Measurements from ENCODE around the gene OTOS. TPM values are rescaled to one million over a fixed set of nuclear protein-coding genes. Genes with fewer than 3 reads are reported as not detected.

The OTOS gene
- total and polyA plus RNA-seq, 2 of the 4 experiments (the other 2 are of a cell fraction), result 0.34 TPM; not detected in 1

GRCh38 chr2:240179941-240180666, 39.6 kb upstream of the OTOS start:
- H4K8ac ChIP-seq (ENCODE audit: low read depth in 2 of 2, low read length in 2 of 2), result no peak overlapping the region
- H2AFZ ChIP-seq (replicated peaks; ENCODE audit: low read length, poor library complexity), result no peak overlapping the region
- H2BK120ac ChIP-seq (ENCODE audit: low read depth, low read length), result no peak overlapping the region
- in situ Hi-C loops (cut with MboI; ENCODE audit: low sequenced_read_pairs) (no loop called here), dilution Hi-C loops (cut with HindIII; ENCODE audit: low sequenced_read_pairs, unreplicated experiment) (no loop called here), intact Hi-C loops (cut with micrococcal nuclease) (no loop called here)
- DNase-seq (no peak), ATAC-seq (ENCODE audit: low read depth) (no peak)
- H2BK5ac ChIP-seq (ENCODE audit: low read depth, low read length, poor library complexity, severe bottlenecking), result no peak overlapping the region
- no peak overlapping the region for H3K14ac ChIP-seq (replicated peaks; ENCODE audit: low read depth, low read length)
- no peak overlapping the region for H4K91ac ChIP-seq (ENCODE audit: insufficient read depth, low read depth, low read length)
- H4K20me1 ChIP-seq (ENCODE audit: insufficient read depth, low read length), result no peaks in the 10 kb centered on the region
- H3K23ac ChIP-seq (ENCODE audit: low read depth, low read length), result no peak overlapping the region
- BruUV-seq (replicated peaks), result no TSS peak
- no peaks in the 10 kb centered on the region; the same call in 1 of the 2 replicates for H3K9me3 ChIP-seq (ENCODE audit: control insufficient read depth, insufficient read depth, low read length)
- CTCF ChIA-PET, result interaction anchor here (0.9 kb wide), 1 partner anchor 10 kb away, joined by 3 read pairs; no protein-coding TSS in a partner anchor
- no peak overlapping the region for H4K5ac ChIP-seq (ENCODE audit: low read depth, low read length)
- no peak overlapping the region for H2AK5ac ChIP-seq (ENCODE audit: low read depth, low read length)
- no peak overlapping the region for H3K4ac ChIP-seq (ENCODE audit: low read depth, low read length)
- no peak overlapping the region for H3K4me2 ChIP-seq (ENCODE audit: low read depth, low read length)
- no peaks in the 10 kb centered on the region for H3K9me1 ChIP-seq (ENCODE audit: insufficient read depth, low read length)
- no peak overlapping the region for H3K56ac ChIP-seq (ENCODE audit: extremely low read depth, insufficient read depth, low read length)
- no peak overlapping the region for H3K9ac ChIP-seq (ENCODE audit: low read depth, low read length)
- H3K18ac ChIP-seq (ENCODE audit: low read depth, low read length), result no peak overlapping the region
- H3K4me3 ChIP-seq (ENCODE audit: insufficient read depth, low read depth, low read length), result no peak overlapping the region
- H3K79me1 ChIP-seq (ENCODE audit: low read depth in 1 of 2, low read length in 2 of 2), result no peaks in the 10 kb centered on the region
- H2AK9ac ChIP-seq (replicated peaks; ENCODE audit: low read depth, low read length, poor library complexity), result no peak overlapping the region
- no peak overlapping the region for H2BK15ac ChIP-seq (ENCODE audit: low read depth, low read length)
- no peaks in the 10 kb centered on the region for H3K4me1 ChIP-seq (ENCODE audit: control insufficient read depth, insufficient read depth, low read length)
- POLR2A ChIA-PET (ENCODE audit: unreplicated experiment), result no interaction called here
- no peaks in the 10 kb centered on the region for H3K36me3 ChIP-seq (ENCODE audit: control insufficient read depth, insufficient read depth, low read length)
- TF ChIP-seq CEBPB (IDR thresholded peaks at IDR 0.05; ENCODE audit: low read depth, low read length) (no peak), NFE2L2 (IDR thresholded peaks at IDR 0.05; ENCODE audit: low read depth, low read length) (no peak), MAZ (IDR thresholded peaks at IDR 0.05; ENCODE audit: borderline replicate concordance, low read depth, low read length) (no peak), POLR2A (IDR thresholded peaks at IDR 0.05; ENCODE audit: low read depth, low read length) (no peak), SMC3 (IDR thresholded peaks at IDR 0.05; ENCODE audit: low read depth, low read length) (no peak), MXI1 (IDR thresholded peaks at IDR 0.05; ENCODE audit: borderline replicate concordance, low read depth, low read length) (no peak), USF2 (IDR thresholded peaks at IDR 0.05; ENCODE audit: low read depth, low read length) (no peak), FOS (IDR thresholded peaks at IDR 0.05; ENCODE audit: low read depth, low read length) (no peak), CTCF (conservative IDR thresholded peaks at IDR 0.05; ENCODE audit: low read depth, low read length) (no peak), RCOR1 (IDR thresholded peaks at IDR 0.05; ENCODE audit: insufficient replicate concordance, low read length) (no peak), MAFK (IDR thresholded peaks at IDR 0.05; ENCODE audit: low read depth, low read length) (no peak), ELK1 (IDR thresholded peaks at IDR 0.05; ENCODE audit: borderline replicate concordance, low read depth, low read length) (no peak), RFX5 (IDR thresholded peaks at IDR 0.05; ENCODE audit: low read depth, low read length) (no peak), RAD21 (IDR thresholded peaks at IDR 0.05; ENCODE audit: low read length) (no peak), CHD1 (IDR thresholded peaks at IDR 0.05; ENCODE audit: low read depth, low read length) (no peak), BHLHE40 (IDR thresholded peaks at IDR 0.05; ENCODE audit: low read depth, low read length) (no peak)
- no peak overlapping the region for H2BK20ac ChIP-seq (ENCODE audit: low read depth, low read length)
- H3K27me3 ChIP-seq (ENCODE audit: control insufficient read depth, insufficient read depth, low read length), result peaks cover 70% of the 10 kb centered on the region
- no peak overlapping the region for H3K27ac ChIP-seq (ENCODE audit: insufficient read depth, low read length)
- 20% methylated on average over 1 of the region's 8 CpGs; no CpG with 5 or more reads in 1 of the 2 experiments for WGBS, 2 experiments (ENCODE audit: extremely low coverage in 2 of 2, insufficient read length in 1 of 2)

All from IMR-90 (cell line).